GM18526 (cell line): ENCODE measurements around the gene ZNF189.

Source experiments
- POLR2A ChIP-seq: IDR thresholded peaks from 3 replicates; pipeline ENCODE4 v1.6.1; 2011; ENCODE audit not compliant: insufficient read length; ENCODE audit errors: extremely low read depth

The ZNF189 gene

GRCh38 chr9:101428909-101429308 lies 30.3 kb downstream of the ZNF189 start:
- TF ChIP-seq POLR2A: no peak

- no peak for TF ChIP-seq POLR2A
Measured at GRCh38 chr9:101429736-101430135, 31.1 kb downstream of the ZNF189 start.

- TF ChIP-seq POLR2A: no peak
Measured at GRCh38 chr9:101432171-101432570, 33.5 kb downstream of the ZNF189 start.

- TF ChIP-seq POLR2A: no peak
Measured at GRCh38 chr9:101432740-101433139, 34.1 kb downstream of the ZNF189 start.

GRCh38 chr9:101433229-101433628 lies 34.6 kb downstream of the ZNF189 start:
- no peak for TF ChIP-seq POLR2A

- TF ChIP-seq POLR2A: no peak
Measured at GRCh38 chr9:101434998-101435397, 36.3 kb downstream of the ZNF189 start.

- no peak for TF ChIP-seq POLR2A
Measured at GRCh38 chr9:101435601-101436079, 37.0 kb downstream of the ZNF189 start, which contains the start of gene ALDOB. Gene ALDOB, minus strand, starts transcription at chr9:101435774. Its CDS starts 4,887 bp downstream, at chr9:101430887.

- no peak for TF ChIP-seq POLR2A
Measured at GRCh38 chr9:101437806-101438232, 39.2 kb downstream of the ZNF189 start.

- no peak for TF ChIP-seq POLR2A
Measured at GRCh38 chr9:101438523-101438922, 39.9 kb downstream of the ZNF189 start.

- TF ChIP-seq POLR2A: no peak
Measured at GRCh38 chr9:101440714-101441230, 42.1 kb downstream of the ZNF189 start.

- no peak for TF ChIP-seq POLR2A
Measured at GRCh38 chr9:101442318-101442717, 43.7 kb downstream of the ZNF189 start.

- no peak for TF ChIP-seq POLR2A
Measured at GRCh38 chr9:101442736-101443135, 44.1 kb downstream of the ZNF189 start.

GRCh38 chr9:101443364-101443771 lies 44.7 kb downstream of the ZNF189 start:
- no peak for TF ChIP-seq POLR2A

GRCh38 chr9:101445353-101446029 lies 46.8 kb downstream of the ZNF189 start:
- no peak for TF ChIP-seq POLR2A

- TF ChIP-seq POLR2A: no peak
Measured at GRCh38 chr9:101446732-101447131, 48.1 kb downstream of the ZNF189 start.

- TF ChIP-seq POLR2A: no peak
Measured at GRCh38 chr9:101448680-101449070, 50.0 kb downstream of the ZNF189 start.
